Karpas-422 (cell line): ENCODE measurements around the gene YWHAG. TPM values are rescaled to one million over a fixed set of nuclear protein-coding genes. Genes with fewer than 3 reads are reported as not detected.

Experiments used
- DNase-seq: peaks from one replicate; pipeline ENCODE4 v3.0.0-alpha.2; 2015
- H2AFZ ChIP-seq: fragments of 200-600 bp; sonication (generic); 2 replicates; pipeline ENCODE4 v1.6.1; 2014; ENCODE audit warnings: antibody characterized with exemption, low read length, mixed read lengths
- H3K27ac ChIP-seq: fragments of 200-600 bp; sonication (generic); 2 replicates; pipeline ENCODE4 v1.5.1; 2014; ENCODE audit warnings: mild to moderate bottlenecking, low read length, moderate library complexity
- H3K27me3 ChIP-seq: fragments of 200-600 bp; sonication (generic); 2 replicates; pipeline ENCODE4 v1.6.1; 2014; ENCODE audit warnings: low read length, mixed read lengths
- H3K36me3 ChIP-seq: fragments of 200-600 bp; sonication (generic); 2 replicates; pipeline ENCODE4 v1.6.1; 2014; ENCODE audit warnings: low read length, mixed read lengths; ENCODE audit not compliant: insufficient read depth
- H3K4me1 ChIP-seq: fragments of 200-600 bp; sonication (generic); 2 replicates; pipeline ENCODE4 v1.6.1; 2014; ENCODE audit warnings: mild to moderate bottlenecking, low read length, mixed read lengths
- H3K4me2 ChIP-seq: fragments of 200-600 bp; sonication (generic); 2 replicates; pipeline ENCODE4 v1.6.1; 2014; ENCODE audit warnings: low read length, low read depth, mild to moderate bottlenecking; ENCODE audit not compliant: poor library complexity, severe bottlenecking
- H3K4me3 ChIP-seq: fragments of 200-600 bp; sonication (generic); 2 replicates; pipeline ENCODE4 v1.5.1; 2014; ENCODE audit warnings: mild to moderate bottlenecking, antibody characterized with exemption, low read length, mixed read lengths
- H3K79me2 ChIP-seq: fragments of 200-600 bp; sonication (generic); 2 replicates; pipeline ENCODE4 v1.6.1; 2014; ENCODE audit warnings: mild to moderate bottlenecking, low read length, mixed read lengths
- H3K9ac ChIP-seq: fragments of 200-600 bp; sonication (generic); 2 replicates; pipeline ENCODE4 v1.6.0; 2014; ENCODE audit warnings: low read length
- H3K9me2 ChIP-seq: fragments of 200-600 bp; sonication (generic), shearing (Covaris generic); replicated peaks from 2 replicates; pipeline ENCODE4 v1.6.0; 2014; ENCODE audit warnings: mild to moderate bottlenecking, low read length, moderate library complexity; ENCODE audit not compliant: insufficient read depth
- H3K9me3 ChIP-seq: fragments of 300-700, 200-600 bp; sonication (generic); 2 replicates; pipeline ENCODE4 v1.6.1; 2014; ENCODE audit warnings: low read length, mixed read lengths
- H4K20me1 ChIP-seq: fragments of 200-600 bp; sonication (generic); 2 replicates; pipeline ENCODE4 v1.6.1; 2014; ENCODE audit warnings: mild to moderate bottlenecking, antibody characterized with exemption, low read length, low read depth; ENCODE audit not compliant: insufficient read depth
- total RNA-seq: library from RNA; depleted of rRNA; stranded (reverse); fragments of >200 nt; shearing (Covaris generic); gene quantifications from 2 replicates; pipeline ENCODE4 v1.2.3, GENCODE V29; 2014; ENCODE audit warnings: low replicate concordance

Gene YWHAG
- total RNA-seq, 1 experiment from 2014 or later, result 64.1 TPM

DNA sequence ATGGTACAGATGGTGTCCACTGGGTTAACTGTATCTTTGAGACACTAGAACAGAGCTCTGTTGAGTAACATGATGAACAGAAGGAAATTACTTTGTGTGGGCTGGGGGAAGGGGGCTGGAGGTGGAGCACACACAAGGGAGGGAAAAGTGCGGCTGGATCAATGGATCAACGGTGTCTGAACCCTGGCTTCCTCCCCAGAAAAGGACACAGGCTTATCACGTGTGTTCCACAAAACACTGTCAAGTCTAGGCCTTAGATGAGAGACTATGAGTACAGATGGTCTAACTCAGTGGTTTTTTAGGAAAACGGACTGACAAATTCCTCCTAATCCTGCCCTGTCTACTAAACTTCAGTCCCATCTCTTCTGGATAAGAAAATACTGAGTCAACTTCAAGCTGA, 28.5 kb downstream of the YWHAG start:
- Histone ChIP-seq H3K79me2 (peaks cover 80% of the 10 kb centered on the region), H3K9me2 (no peaks in the 10 kb centered on the region), H3K9ac (no peak overlapping the region), H3K36me3 (peaks cover 50% of the 10 kb centered on the region), H3K9me3 (no peaks in the 10 kb centered on the region), H3K4me3 (no peak overlapping the region), H3K27ac (no peak overlapping the region), H2AFZ (no peak overlapping the region), H3K4me1 (no peaks in the 10 kb centered on the region), H3K4me2 (no peak overlapping the region), H3K27me3 (no peaks in the 10 kb centered on the region), H4K20me1 (peaks cover 84% of the 10 kb centered on the region)
- DNase-seq, result no peak

DNA sequence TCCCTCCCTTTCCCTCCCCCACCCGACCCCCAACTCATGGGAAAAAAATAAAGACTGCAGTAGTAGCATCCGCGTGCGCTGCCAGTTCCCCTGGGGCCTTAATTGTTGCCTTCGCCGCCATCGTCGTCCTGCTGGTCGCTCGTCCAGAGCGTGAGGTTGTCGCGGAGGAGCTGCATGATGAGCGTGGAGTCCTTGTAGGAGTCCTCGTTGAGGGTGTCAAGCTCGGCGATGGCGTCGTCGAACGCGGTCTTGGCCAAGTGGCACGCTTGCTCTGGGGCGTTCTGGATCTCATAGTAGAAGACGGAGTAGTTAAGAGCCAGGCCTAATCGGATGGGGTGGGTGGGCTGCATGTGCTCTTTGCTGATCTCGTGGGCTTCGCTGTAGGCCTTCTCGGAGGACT, 29.3 kb downstream of the YWHAG start:
- H3K9me3 ChIP-seq, result no peaks in the 10 kb centered on the region
- no peak overlapping the region for H2AFZ ChIP-seq
- no peaks in the 10 kb centered on the region for H3K27me3 ChIP-seq
- no peak overlapping the region for H3K9ac ChIP-seq
- no peak overlapping the region for H3K4me3 ChIP-seq
- H3K9me2 ChIP-seq, result no peaks in the 10 kb centered on the region
- no peak for DNase-seq
- H3K4me2 ChIP-seq, result no peak overlapping the region
- no peak overlapping the region for H3K27ac ChIP-seq
- H3K79me2 ChIP-seq, result peaks cover 76% of the 10 kb centered on the region
- peaks cover 87% of the 10 kb centered on the region for H4K20me1 ChIP-seq
- no peaks in the 10 kb centered on the region for H3K4me1 ChIP-seq
- H3K36me3 ChIP-seq, result peaks cover 54% of the 10 kb centered on the region

GRCh38 chr7:76328389-76328788, 30.4 kb downstream of the YWHAG start:
- Histone ChIP-seq H3K79me2 (peaks cover 65% of the 10 kb centered on the region), H3K9me3 (no peaks in the 10 kb centered on the region), H3K9me2 (no peaks in the 10 kb centered on the region), H3K27me3 (no peaks in the 10 kb centered on the region), H4K20me1 (peaks cover 78% of the 10 kb centered on the region), H3K4me2 (no peak overlapping the region), H3K4me3 (no peak overlapping the region), H3K27ac (no peak overlapping the region), H2AFZ (no peak overlapping the region), H3K9ac (no peak overlapping the region), H3K36me3 (peaks cover 46% of the 10 kb centered on the region; the same call in 1 of the 2 replicates), H3K4me1 (no peaks in the 10 kb centered on the region)
- no peak for DNase-seq

- no peak overlapping the region for H2AFZ ChIP-seq
- H3K4me1 ChIP-seq, result no peaks in the 10 kb centered on the region
- H3K9me3 ChIP-seq, result no peaks in the 10 kb centered on the region
- DNase-seq, result no peak
- H3K27me3 ChIP-seq, result no peaks in the 10 kb centered on the region
- no peaks in the 10 kb centered on the region for H3K9me2 ChIP-seq
- H3K36me3 ChIP-seq, result peaks cover 49% of the 10 kb centered on the region; the same call in 1 of the 2 replicates
- peaks cover 76% of the 10 kb centered on the region for H4K20me1 ChIP-seq
- no peak overlapping the region for H3K4me2 ChIP-seq
- H3K27ac ChIP-seq, result no peak overlapping the region
- no peak overlapping the region for H3K9ac ChIP-seq
- H3K79me2 ChIP-seq, result peaks cover 57% of the 10 kb centered on the region
- H3K4me3 ChIP-seq, result no peak overlapping the region
Measured at GRCh38 chr7:76327610-76328009, 31.2 kb downstream of the YWHAG start.

- H3K27ac ChIP-seq, result no peak overlapping the region
- H2AFZ ChIP-seq, result no peak overlapping the region
- H3K9ac ChIP-seq, result no peak overlapping the region
- H3K4me2 ChIP-seq, result no peak overlapping the region
- DNase-seq, result no peak
- H4K20me1 ChIP-seq, result peaks cover 70% of the 10 kb centered on the region
- no peaks in the 10 kb centered on the region for H3K27me3 ChIP-seq
- peaks cover 41% of the 10 kb centered on the region; the same call in 1 of the 2 replicates for H3K36me3 ChIP-seq
- peaks cover 49% of the 10 kb centered on the region for H3K79me2 ChIP-seq
- H3K9me2 ChIP-seq, result no peaks in the 10 kb centered on the region
- no peaks in the 10 kb centered on the region for H3K9me3 ChIP-seq
- no peaks in the 10 kb centered on the region for H3K4me1 ChIP-seq
- no peak overlapping the region for H3K4me3 ChIP-seq
Measured at GRCh38 chr7:76326646-76327233, 32.1 kb downstream of the YWHAG start.

DNA sequence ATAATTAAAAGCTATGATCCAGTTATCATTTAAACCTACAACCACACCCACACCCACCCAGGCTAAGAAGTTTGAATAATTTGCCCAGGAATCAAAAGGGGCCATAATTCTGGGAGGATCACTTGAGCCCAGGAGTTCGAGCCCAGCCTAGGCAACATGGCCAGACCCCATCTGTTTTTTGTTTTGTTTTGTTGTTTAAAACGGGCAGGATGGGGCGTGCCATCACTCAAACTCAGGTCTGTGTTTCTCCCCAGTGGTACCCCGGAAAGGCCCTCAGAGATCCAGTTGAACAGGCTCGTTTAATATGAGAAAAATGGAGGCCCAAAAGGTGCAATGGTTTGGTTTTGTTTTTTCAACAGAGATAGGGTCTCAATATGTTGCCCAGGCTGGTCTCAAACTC, 33.0 kb downstream of the YWHAG start:
- H3K9me2 ChIP-seq, result no peaks in the 10 kb centered on the region
- H2AFZ ChIP-seq, result no peak overlapping the region
- no peak overlapping the region for H3K4me2 ChIP-seq
- H3K27ac ChIP-seq, result no peak overlapping the region
- peaks cover 38% of the 10 kb centered on the region; the same call in 1 of the 2 replicates for H3K36me3 ChIP-seq
- no peaks in the 10 kb centered on the region for H3K4me1 ChIP-seq
- H3K9ac ChIP-seq, result no peak overlapping the region
- peaks cover 61% of the 10 kb centered on the region for H4K20me1 ChIP-seq
- H3K79me2 ChIP-seq, result peaks cover 39% of the 10 kb centered on the region
- no peaks in the 10 kb centered on the region for H3K27me3 ChIP-seq
- no peaks in the 10 kb centered on the region for H3K9me3 ChIP-seq
- no peak overlapping the region for H3K4me3 ChIP-seq
- no peak for DNase-seq

- no peak overlapping the region for H3K4me3 ChIP-seq
- peaks cover 32% of the 10 kb centered on the region for H3K79me2 ChIP-seq
- no peak for DNase-seq
- H3K36me3 ChIP-seq, result peaks cover 30% of the 10 kb centered on the region; the same call in 1 of the 2 replicates
- no peaks in the 10 kb centered on the region for H3K9me3 ChIP-seq
- H3K27ac ChIP-seq, result no peak overlapping the region
- no peak overlapping the region for H3K4me2 ChIP-seq
- no peak overlapping the region for H2AFZ ChIP-seq
- no peak overlapping the region for H3K9ac ChIP-seq
- H3K9me2 ChIP-seq, result no peaks in the 10 kb centered on the region
- H4K20me1 ChIP-seq, result peaks cover 54% of the 10 kb centered on the region
- H3K4me1 ChIP-seq, result peaks cover 2% of the 10 kb centered on the region
- no peaks in the 10 kb centered on the region for H3K27me3 ChIP-seq
Measured at GRCh38 chr7:76325092-76325491, 33.7 kb downstream of the YWHAG start.

DNA sequence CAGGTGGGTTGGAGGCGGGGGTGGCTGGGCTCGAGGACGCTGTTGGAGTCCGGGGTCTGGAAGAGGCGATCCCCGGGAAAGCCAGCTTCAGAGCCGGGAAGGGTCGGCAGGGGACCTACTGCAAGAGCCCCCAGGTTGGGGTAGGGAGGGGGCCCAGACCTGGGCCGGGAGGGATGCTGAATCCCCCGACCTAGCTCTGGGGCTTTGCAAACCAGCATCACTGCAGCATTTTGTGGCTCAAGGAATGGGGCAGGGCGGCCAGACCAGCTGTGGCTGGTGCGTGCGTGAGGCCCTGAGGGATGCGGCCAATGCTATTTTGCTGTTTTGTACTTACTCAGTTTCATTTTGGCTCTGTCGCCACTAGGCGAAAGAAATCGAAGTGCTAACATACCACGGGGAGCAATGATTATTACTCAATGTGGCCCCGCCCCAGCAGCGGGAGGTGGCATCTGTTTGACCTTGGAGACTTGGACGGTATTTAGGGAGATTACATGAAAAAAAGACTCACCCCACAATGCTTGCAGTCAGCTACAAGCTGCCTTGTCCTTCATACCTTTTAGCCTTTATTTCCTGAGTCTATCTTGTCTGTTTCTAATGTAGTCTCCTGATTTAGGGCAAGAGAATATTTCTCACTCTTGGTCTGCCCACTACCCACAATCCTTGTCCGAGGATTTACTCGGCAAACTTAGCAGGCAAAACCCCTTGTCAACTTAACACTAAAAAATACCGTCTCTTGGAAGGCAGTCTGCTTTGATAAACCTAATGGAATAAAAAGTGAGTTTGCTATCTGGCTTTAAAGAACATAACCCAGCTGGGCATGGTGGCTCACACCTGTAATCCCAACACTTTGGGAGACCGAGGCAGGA, 40.1 kb downstream of the YWHAG start:
- Histone ChIP-seq H3K79me2 (no peaks in the 10 kb centered on the region), H3K4me1 (peaks cover 29% of the 10 kb centered on the region), H3K36me3 (peaks cover 3% of the 10 kb centered on the region; the same call in 1 of the 2 replicates), H3K9me3 (no peaks in the 10 kb centered on the region), H3K27me3 (no peaks in the 10 kb centered on the region), H3K4me2 (peak overlapping the region; percentile 90), H3K27ac (peak overlapping the region; percentile 73), H3K9ac (peak overlapping the region; percentile 81), H4K20me1 (peaks cover 8% of the 10 kb centered on the region; the same call in 1 of the 2 replicates), H3K9me2 (no peaks in the 10 kb centered on the region), H2AFZ (no peak overlapping the region), H3K4me3 (peak overlapping the region; percentile 76)
- DNase-seq, result peak; percentile 88
